GM18868 (cell line): ENCODE data around the gene KRAS.

ENCODE experiments used
- ATAC-seq: cut with Tn5 transposase; IDR thresholded peaks from one replicate; pipeline ENCODE4 v1.9.1; 2021; ENCODE audit warnings: mild to moderate bottlenecking, moderate library complexity; ENCODE audit not compliant: unreplicated experiment

The KRAS gene

GRCh38 chr12:25250744-25251730 lies at the start of gene KRAS:
TSS of gene KRAS (minus strand) at chr12:25250929.
- ATAC-seq: peak; percentile 77

DNA sequence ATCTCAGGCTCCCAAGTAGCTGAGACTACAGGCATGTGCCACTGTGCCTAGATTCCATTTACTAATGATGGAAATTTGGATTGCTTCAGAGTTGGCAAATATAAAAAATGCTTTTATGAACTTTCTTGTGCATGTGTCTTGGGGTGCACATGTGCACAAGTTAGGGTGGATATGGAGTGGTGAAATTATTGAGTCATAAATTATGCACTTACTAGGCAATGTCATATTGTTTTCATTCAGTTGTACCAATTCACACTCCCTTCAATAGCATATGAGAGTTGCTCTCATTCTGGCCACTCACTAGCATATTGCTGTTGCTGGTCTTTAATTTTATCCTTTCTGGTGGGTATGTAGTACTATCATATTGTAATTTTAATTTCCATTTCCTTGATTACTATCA lies 45.7 kb upstream of the KRAS start:
- ATAC-seq: no peak

DNA sequence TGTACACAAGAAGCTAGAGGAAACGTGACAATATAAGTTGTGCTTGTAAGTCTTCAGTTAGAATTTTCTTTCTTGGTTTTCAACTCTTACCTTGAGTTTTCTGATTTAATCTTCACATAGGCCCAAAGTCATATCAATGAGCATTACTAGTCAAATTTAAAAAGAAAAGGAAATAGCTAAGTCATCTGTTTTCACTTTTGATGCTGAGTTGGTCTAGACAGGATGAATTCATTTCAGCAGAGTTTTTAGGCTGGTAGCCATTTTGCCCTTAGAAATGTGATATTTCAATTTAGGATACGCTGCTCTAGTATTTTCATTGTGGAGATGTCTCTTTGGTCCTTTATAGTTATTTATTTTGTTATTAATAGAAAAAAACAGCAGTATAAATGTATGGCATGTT lies 44.6 kb upstream of the KRAS start:
- no peak for ATAC-seq

- ATAC-seq: no peak
Observed at GRCh38 chr12:25293653-25294052, 42.9 kb upstream of the KRAS start.

DNA sequence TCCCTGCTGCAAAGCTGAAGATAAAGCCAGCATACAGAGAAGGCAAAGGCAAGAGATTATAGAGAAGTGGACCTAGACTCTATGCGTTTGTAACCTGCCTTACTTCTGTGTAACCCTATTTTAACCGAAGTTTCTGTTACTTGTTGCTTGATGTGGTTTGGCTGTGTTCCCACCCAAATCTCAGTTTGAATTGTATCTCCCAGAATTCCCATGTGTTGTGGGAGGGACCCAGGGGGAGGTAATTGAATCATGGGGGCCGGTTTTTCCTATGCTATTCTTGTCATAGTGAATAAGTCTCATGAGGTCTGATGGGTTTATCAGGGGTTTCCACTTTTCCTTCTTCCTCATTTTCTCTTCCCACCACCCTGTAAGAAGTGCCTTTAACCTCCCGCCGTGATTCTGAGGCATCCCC lies 42.1 kb upstream of the KRAS start:
- ATAC-seq: peak; percentile 84

DNA sequence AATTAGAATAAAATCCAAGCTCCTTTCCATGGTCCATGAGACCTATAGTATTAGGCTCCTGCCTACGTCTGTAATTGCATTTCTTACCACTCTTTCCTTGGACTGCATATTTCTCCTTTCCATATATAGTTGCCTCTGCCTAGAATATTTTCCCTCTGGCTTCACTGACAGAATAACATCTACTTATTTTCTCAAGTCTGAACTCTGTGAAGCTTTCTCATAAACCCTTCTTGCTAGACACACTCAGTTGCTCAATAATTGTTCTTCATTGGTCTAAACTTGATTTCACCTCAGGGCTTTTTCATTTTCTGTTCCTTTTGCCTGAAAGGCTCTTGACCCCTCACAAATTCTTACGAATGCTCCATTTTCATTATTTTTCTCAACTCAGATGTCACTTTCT lies 36.9 kb upstream of the KRAS start:
- ATAC-seq: no peak

GRCh38 chr12:25286837-25287236 lies 36.1 kb upstream of the KRAS start:
- ATAC-seq: no peak

GRCh38 chr12:25284024-25284423 lies 33.3 kb upstream of the KRAS start:
- no peak for ATAC-seq

GRCh38 chr12:25283006-25283405 lies 32.3 kb upstream of the KRAS start:
- no peak for ATAC-seq

- ATAC-seq: no peak
Observed at GRCh38 chr12:25280082-25280481, 29.4 kb upstream of the KRAS start.

DNA sequence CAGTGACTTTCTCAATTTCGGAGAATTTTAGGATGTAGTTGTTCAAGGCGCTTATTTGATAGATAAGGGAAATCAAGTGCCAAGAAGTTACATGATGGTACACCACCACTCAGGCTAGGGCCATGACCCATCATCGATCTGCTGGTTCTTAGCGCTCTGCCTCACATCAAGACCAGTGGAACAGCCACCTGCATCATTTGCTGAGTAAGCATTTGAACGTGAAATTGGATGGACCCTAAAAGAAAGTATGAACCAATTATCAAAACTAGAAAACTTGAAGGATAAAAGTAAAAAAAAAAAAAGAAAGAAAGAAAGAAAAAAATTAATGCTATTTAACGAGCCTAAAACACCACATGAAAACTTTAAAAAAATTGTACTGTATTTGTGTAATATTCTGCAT lies 27.5 kb upstream of the KRAS start:
- ATAC-seq: no peak

GRCh38 chr12:25276199-25276937 lies 25.6 kb upstream of the KRAS start:
- ATAC-seq: peak; percentile 65

- ATAC-seq: no peak
Observed at GRCh38 chr12:25271486-25272098, 20.9 kb upstream of the KRAS start.

DNA sequence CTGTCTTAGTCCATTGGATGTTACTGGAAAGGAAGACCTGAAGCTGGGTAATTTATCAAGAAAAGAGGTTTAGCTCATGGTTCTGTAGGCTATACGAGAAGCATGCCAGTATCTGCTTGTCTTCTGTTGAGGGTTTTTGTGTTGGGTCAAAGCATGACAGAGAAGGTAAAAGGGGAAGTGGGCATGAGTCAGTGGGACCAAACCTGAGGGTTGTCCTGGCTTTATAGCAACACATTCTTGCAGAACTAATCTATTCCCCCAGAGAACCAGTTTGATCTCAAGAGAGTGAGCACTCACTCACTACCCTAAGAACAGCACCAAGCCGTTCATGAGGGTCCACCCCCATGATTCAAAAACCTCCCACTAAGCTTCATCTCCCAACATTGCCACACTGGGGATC lies 19.0 kb upstream of the KRAS start:
- ATAC-seq: peak; percentile 96

- ATAC-seq: no peak
Observed at GRCh38 chr12:25266497-25266896, 15.8 kb upstream of the KRAS start.

DNA sequence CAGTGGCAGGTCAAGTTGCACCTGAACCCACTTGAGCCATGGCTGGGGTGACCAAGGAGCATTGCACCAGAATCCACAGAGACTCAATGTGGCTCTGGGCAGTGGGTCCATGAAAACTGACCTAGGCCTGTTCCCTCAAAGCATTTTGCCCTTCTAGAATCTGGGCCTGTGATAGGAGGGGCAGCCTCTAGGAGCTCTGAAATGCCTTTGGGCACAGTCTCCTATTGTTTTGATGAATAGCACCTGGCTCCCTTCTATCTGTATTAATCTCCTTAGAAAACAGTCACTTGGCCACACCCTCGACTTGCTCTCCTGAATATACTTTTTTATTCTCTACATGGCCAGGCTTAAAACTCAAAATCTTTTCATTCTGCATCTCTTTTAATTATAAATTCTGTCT lies 14.1 kb upstream of the KRAS start:
- no peak for ATAC-seq

GRCh38 chr12:25264114-25264513 lies 13.4 kb upstream of the KRAS start:
- ATAC-seq: peak; percentile 24

DNA sequence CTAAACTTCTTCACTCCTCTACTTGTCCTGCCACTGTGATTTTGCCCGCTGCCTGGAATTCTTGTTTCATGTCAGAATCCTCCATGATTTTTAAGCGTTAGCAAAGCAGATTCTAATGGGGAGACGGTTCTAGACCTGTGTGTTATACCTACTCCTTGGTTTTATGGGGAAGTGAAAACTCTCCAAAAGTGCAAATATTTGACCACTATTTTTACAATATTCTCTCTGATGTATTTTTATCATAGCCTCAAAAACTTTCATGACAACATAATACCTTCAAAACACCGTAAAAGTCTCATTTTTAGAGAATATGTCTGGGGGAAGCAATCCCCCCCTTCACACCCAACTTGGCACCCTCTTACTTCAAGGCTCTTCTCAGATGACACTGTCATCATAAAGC lies 12.9 kb upstream of the KRAS start:
- ATAC-seq: peak; percentile 68

GRCh38 chr12:25262389-25263074 lies 11.8 kb upstream of the KRAS start:
- peak; percentile 55 for ATAC-seq

DNA sequence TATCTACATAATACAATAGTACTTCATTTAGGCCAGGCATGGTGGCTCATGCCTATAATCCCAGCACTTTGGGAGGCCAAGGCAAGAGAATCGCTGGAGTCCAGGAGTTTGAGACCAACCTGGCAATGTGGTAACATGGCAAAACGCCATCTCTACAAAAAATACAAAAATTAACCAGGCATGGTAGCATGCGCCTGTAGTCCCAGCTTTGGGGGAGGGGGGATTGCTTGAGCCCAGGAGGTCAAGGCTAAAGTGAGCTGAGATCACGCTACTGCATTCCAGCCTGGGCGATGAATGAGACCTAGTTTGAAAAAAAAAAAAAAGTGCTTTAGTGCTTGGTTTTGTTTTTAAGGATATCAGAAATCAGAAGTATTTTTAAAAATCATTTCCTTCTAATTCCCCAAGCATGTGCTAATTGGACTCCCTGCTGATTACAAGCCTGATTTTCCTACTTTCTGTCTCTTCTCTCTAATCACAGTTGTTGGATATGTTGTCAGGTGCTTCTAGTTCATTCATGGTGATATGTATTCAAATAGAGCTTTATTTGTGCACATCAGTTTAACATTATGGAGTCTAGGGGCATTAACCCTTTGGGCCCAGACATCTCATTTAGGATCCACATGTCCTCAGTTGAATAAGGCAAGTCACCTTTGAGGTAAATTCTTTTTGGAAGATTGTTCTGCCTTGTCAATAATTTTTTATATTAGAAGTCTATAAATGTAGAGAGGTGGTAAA lies 7.0 kb upstream of the KRAS start:
- ATAC-seq: no peak
